SK-N-MC (cell line): Measurements from ENCODE around the gene MGAT4B.

Experiments used
- EZH2 ChIP-seq: fragments of 200-600 bp; sonication (generic); IDR thresholded peaks from one replicate; pipeline ENCODE4 v1.6.1; 2017; ENCODE audit warnings: antibody characterized with exemption
- POLR2AphosphoS5 ChIP-seq: IDR thresholded peaks from 2 replicates; pipeline ENCODE4 v1.6.1; 2012; ENCODE audit warnings: mild to moderate bottlenecking, low read depth, low read length, borderline replicate concordance

DNA sequence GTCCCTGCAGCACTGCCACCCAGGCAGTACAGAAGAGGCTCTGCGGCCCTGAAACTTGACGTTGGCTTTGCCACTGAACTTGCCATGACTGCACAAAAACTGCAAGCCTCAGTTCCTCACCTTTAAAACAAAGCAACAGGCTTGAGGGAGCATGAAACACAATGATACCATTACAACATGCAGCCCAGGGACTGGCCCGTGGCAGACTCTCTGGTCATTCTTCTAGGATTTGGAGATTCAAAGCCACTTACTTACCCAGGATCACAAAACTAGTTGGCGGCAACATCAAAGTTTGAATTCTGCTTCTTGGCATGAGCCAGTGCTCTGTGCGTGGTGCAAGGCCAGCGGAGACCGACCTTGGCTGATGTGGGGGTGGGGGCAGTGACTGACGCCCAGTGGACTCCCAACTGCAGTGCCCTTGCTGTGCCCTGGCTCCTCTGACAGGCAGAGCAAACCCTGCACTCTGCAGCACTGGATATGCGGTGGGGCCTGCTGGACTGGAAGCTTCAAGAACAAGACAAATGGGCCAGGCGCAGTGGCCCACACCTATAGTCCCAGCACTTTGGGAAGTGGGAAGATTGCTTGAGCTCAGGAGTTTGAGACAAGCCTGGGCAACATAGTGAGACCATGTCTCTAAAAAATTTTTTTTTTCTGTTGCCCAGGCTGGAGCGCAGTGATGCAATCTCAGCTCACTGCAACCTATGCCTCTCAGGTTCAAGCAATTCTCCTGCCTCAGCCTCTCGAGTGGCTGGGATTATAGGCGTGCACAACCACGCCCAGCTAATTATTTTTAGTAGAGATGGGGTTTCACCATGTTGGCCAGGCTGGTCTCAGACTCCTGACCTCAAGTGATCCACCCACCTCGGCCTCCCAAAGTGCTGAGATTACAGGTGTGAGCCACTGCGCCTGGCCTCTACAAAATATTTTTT, 32.9 kb upstream of the MGAT4B start:
- TF ChIP-seq EZH2, result no peak
- no peak for TF ChIP-seq POLR2AphosphoS5
